Endothelial cell (in vitro differentiated cells): ENCODE data around the gene EML4. TPM values are rescaled to one million over a fixed set of nuclear protein-coding genes. Genes with fewer than 3 reads are reported as not detected.

Experiments used
- DNase-seq: peaks from one replicate; pipeline ENCODE4 v3.0.0; 2021; ENCODE audit warnings: low spot score
- H3K27ac Mint-ChIP-seq: one replicate; pipeline ENCODE4 v1.8.0; 2021; ENCODE audit warnings: mixed read lengths, inconsistent platforms; ENCODE audit not compliant: unreplicated experiment
- H3K27me3 Mint-ChIP-seq: one replicate; pipeline ENCODE4 v1.8.0; 2021; ENCODE audit warnings: mild to moderate bottlenecking, moderate library complexity, mixed read lengths, inconsistent platforms; ENCODE audit not compliant: unreplicated experiment
- H3K36me3 Mint-ChIP-seq: one replicate; pipeline ENCODE4 v1.8.0; 2021; ENCODE audit warnings: mild to moderate bottlenecking, low read depth, mixed read lengths, inconsistent platforms; ENCODE audit not compliant: unreplicated experiment
- H3K4me1 Mint-ChIP-seq: one replicate; pipeline ENCODE4 v1.8.0; 2021; ENCODE audit warnings: mild to moderate bottlenecking, mixed read lengths, inconsistent platforms; ENCODE audit not compliant: unreplicated experiment
- H3K4me3 Mint-ChIP-seq: one replicate; pipeline ENCODE4 v1.8.0; 2021; ENCODE audit warnings: mild to moderate bottlenecking, mixed read lengths, inconsistent platforms; ENCODE audit not compliant: unreplicated experiment
- H3K9me3 Mint-ChIP-seq: one replicate; pipeline ENCODE4 v1.8.0; 2021; ENCODE audit warnings: mixed read lengths, inconsistent platforms; ENCODE audit not compliant: unreplicated experiment
- total RNA-seq: library from RNA; stranded (reverse); fragmentation: NEBNext Ultra II Directional; extraction: Animal tissue kit (Norgen Biotek cat#: 25700); gene quantifications from one replicate; pipeline ENCODE4 v1.2.1, GENCODE V29; 2021; ENCODE audit not compliant: unreplicated experiment
- TF ChIP-seq, protein P1 (sequence below): fragments of 200-600 bp; sonication (generic); IDR thresholded peaks from one replicate; pipeline ENCODE4 v1.5.0; 2021; ENCODE audit warnings: antibody characterized with exemption; ENCODE audit not compliant: unreplicated experiment

Gene EML4
- total RNA-seq, 1 donor from 2014 or later, result 49.7 TPM

DNA sequence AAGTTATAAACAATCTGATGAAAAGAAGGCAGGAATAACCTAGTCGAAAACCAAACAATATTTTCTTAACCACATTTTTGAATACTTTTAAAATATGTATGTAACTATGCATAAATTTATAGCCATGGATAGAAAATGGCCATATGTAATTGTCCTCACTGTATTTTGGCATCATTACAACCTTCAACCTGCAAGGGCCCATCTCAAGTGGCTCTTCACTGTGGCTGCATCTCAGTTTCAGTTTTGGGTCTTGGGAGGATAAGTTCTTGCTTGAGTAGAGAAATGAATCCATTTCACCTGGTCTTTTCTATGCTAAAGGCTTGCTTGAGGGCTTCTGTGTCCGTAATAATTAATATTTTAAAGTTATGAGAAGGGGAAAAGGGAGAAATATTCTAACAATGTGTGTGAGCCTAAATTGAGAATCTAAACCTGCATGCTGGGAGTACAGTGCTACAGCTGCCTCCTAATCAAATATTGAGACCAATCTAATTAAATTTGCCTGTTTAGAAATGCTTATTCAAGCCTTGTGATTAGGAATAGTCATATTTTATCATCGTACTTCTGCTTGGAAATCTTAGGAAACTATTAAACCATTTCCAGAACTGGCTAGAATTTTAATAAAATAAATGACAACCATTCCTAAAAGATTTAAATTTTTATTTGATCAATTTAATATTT lies 92.5 kb downstream of the EML4 start:
- Mint-ChIP-seq H3K4me1 (peaks cover 6% of the 10 kb centered on the region), H3K27ac (no peak overlapping the region), H3K27me3 (no peaks in the 10 kb centered on the region), H3K4me3 (no peak overlapping the region), H3K9me3 (no peaks in the 10 kb centered on the region), H3K36me3 (no peaks in the 10 kb centered on the region)
- TF ChIP-seq, protein P1, sequence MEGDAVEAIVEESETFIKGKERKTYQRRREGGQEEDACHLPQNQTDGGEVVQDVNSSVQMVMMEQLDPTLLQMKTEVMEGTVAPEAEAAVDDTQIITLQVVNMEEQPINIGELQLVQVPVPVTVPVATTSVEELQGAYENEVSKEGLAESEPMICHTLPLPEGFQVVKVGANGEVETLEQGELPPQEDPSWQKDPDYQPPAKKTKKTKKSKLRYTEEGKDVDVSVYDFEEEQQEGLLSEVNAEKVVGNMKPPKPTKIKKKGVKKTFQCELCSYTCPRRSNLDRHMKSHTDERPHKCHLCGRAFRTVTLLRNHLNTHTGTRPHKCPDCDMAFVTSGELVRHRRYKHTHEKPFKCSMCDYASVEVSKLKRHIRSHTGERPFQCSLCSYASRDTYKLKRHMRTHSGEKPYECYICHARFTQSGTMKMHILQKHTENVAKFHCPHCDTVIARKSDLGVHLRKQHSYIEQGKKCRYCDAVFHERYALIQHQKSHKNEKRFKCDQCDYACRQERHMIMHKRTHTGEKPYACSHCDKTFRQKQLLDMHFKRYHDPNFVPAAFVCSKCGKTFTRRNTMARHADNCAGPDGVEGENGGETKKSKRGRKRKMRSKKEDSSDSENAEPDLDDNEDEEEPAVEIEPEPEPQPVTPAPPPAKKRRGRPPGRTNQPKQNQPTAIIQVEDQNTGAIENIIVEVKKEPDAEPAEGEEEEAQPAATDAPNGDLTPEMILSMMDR, result no peak
- no peak for DNase-seq

GRCh38 chr2:42266236-42266635 lies 97.1 kb downstream of the EML4 start:
- no peaks in the 10 kb centered on the region for H3K9me3 Mint-ChIP-seq
- H3K27ac Mint-ChIP-seq, result no peak overlapping the region
- TF ChIP-seq, protein P1, result no peak
- no peaks in the 10 kb centered on the region for H3K36me3 Mint-ChIP-seq
- peaks cover 12% of the 10 kb centered on the region for H3K4me1 Mint-ChIP-seq
- no peak overlapping the region for H3K4me3 Mint-ChIP-seq
- no peaks in the 10 kb centered on the region for H3K27me3 Mint-ChIP-seq
- no peak for DNase-seq

GRCh38 chr2:42267530-42267929 lies 98.4 kb downstream of the EML4 start:
- H3K36me3 Mint-ChIP-seq, result no peaks in the 10 kb centered on the region
- no peaks in the 10 kb centered on the region for H3K9me3 Mint-ChIP-seq
- no peak for DNase-seq
- H3K27ac Mint-ChIP-seq, result no peak overlapping the region
- no peaks in the 10 kb centered on the region for H3K27me3 Mint-ChIP-seq
- H3K4me3 Mint-ChIP-seq, result no peak overlapping the region
- H3K4me1 Mint-ChIP-seq, result peaks cover 12% of the 10 kb centered on the region
- TF ChIP-seq, protein P1, result no peak

GRCh38 chr2:42268528-42269151 lies 99.5 kb downstream of the EML4 start:
- no peaks in the 10 kb centered on the region for H3K27me3 Mint-ChIP-seq
- H3K27ac Mint-ChIP-seq, result no peak overlapping the region

More at GRCh38 chr2:42268528-42269151, 99.5 kb downstream of the EML4 start:
- H3K4me3 Mint-ChIP-seq, result no peak overlapping the region
- H3K9me3 Mint-ChIP-seq, result no peaks in the 10 kb centered on the region
- peaks cover 12% of the 10 kb centered on the region for H3K4me1 Mint-ChIP-seq
- no peaks in the 10 kb centered on the region for H3K36me3 Mint-ChIP-seq
- TF ChIP-seq, protein P1, result no peak
- DNase-seq, result no peak
